HG03039 (cell line): ENCODE measurements around the gene HSPB7.
"Not testable (repeated sequence)": the region's sequence is repeated elsewhere in the genome, so short reads cannot be mapped to it uniquely, and the experiment has no call there.

Experiments used
- ATAC-seq: cut with Tn5 transposase; IDR thresholded peaks from one replicate; pipeline ENCODE4 v1.9.1; 2021; ENCODE audit warnings: mild to moderate bottlenecking, moderate library complexity; ENCODE audit not compliant: unreplicated experiment

HSPB7 gene

DNA sequence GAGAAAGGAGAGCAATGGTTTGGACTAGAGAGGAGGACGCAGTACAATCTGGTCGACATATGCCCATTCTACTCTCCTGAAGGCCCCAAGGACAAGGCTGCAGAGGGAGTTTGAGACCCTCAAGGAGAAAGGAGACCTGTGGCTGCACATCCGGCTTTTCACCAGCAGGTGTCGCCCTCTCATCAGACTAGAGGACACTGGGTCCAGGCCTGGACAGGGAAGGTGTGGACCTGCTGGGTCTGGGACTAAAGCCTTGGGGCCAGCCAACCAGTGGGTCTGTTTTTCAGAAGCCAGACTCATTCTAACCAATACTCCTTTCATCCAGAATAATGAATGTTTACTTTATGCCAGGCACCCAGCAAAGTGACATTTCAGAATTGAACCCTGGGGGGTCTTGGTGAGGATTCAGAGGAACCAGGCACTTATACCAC lies 8.8 kb downstream of the HSPB7 start:
- ATAC-seq, result no peak

DNA sequence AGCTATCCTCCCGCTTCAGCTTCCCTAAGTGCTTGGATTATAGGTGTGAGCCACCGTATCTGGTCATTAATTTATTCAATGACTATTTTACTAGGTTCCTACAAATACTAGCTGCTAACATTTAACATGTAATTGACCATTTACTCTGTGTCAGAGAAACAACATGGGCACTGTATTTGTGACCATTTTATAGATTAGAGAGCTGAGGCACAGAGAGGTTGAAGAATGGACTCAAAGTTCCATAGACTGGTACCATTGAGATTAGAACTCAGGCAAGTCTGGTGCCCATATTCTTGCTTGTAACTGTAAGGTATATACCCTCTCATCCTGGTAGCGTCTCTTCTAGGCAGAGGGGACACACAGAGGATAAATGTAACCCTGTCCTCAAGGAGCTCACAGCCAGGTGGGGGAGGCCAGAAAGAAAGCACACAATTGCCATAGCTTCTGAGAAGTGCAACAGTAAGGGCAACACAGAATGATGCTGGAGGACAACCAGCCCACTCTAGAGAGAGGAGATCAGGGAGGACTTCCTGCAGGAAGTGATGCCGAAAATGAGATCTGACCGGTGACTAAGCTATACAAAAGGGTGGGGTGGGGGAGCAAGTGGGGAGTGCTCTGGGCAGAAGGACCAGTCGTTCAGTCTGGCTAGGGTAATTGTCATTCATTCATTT lies 10.0 kb downstream of the HSPB7 start:
- ATAC-seq, result no peak

DNA sequence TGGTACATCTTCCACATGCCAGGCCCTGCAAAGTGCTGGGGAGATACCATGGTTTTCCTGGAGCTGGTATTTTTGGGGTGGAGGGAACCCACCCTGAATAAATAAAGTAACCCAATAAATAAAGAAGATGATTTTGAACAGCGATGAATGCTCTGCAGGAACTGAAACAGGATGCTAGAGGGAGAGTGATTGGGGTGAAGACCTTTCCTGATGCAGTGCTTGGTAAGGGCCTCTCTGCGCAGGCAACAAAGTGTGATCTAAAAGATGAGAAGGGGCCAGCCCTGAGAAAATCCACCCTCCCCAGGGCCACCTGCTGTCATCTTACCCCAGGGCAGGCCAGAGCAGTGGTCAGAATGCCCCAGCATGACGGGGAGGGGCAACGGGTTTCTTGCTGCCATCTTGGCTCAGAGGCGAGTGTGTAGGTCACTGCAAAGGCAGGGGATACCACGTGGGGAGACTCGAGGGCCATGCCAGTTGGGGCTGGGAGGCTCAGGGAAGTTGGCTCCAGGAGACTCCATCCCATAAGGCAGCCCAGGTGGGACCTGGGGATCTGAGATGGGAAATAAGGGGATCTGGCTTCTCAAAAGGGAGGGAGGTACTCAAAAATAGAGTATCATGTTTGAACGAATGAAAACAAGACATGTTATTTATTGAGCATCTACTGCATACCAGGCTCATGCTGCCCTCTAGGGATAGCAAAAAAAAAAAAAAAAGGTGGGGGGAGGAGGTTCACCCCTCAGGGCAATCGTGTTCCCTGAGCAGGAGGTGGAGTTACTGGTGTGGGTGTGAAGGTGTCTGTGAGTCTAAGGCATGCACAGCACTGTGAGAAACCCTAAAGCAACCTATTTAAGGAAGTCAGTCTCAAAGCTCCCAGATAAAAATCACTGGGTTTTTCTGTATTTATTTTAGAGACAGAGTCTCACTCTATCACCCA lies 11.0 kb downstream of the HSPB7 start:
- no peak for ATAC-seq

DNA sequence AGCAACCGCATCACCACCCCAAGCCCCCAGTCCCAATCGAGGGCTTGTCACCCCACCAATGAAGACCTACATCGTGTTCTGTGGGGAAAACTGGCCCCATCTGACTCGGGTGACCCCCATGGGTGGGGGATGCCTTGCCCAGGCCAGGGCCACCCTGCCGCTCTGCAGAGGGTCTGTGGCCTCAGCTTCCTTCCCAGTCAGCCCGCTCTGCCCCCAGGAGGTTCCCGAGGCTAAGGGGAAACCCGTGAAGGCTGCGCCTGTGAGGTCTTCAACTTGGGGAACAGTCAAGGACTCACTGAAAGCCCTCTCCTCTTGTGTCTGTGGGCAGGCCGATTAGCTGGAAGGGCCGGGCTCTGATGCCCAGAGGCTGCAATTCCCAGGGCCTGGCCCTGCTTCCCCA lies 11.8 kb downstream of the HSPB7 start:
- ATAC-seq, result no peak

DNA sequence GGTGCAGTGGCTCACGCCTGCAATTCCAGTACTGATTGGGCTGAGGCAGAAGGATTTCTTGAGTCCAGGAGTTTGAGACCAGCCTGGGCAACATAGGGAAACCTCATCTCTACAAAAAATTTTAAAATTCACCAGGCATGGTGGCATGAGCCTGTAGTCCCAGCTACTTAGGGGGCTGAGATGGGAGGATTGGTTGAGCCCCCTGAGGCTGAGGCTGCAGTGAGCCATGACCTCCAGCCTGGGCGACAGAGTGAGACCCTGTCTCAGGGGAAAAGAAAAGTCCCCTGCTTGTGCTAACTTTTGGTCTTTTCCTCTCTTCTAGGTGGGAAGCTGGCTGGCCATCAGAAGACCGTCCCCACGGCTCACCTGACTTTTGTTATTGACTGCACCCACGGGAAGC lies 12.2 kb downstream of the HSPB7 start:
- no peak for ATAC-seq

DNA sequence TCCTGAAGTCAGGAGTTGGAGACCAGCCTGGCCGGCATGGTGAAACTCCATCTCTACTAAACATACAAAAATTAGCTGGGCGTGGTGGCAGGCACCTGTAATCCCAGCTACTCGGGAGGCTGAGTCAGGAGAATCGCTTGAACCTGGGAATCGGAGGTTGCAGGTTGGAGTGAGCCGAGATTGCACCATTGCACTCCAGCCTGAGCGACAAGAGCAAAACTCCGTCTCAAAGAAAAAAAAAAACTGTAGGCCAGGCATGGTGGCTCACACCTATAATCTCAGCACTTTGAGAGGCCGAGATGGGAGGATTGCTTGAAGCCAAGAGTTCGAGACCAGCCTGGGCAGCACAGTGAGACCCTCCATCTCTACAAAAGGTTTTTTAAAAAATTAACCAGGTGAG lies 16.6 kb downstream of the HSPB7 start:
- not testable (repeated sequence) for ATAC-seq

DNA sequence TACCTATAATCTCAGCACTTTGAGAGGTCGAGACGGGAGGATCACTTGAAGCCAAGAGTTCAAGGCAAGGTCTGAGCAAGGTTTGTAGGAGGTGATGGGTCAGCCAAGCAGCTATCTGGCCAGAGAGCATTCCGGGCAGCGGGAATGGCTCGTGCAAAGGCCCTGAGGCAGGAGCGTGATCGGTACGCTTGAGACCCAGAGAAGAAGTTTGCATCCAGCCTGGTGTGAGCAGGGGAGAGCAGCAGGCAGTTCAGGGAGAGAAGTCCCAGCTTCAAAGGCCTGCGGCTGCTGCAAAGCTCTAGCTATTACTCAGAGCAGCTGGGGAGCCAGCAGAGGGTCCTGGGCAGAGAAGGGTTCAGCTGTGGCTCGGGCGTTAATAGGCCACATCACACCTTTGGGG lies 18.9 kb downstream of the HSPB7 start:
- ATAC-seq, result no peak

DNA sequence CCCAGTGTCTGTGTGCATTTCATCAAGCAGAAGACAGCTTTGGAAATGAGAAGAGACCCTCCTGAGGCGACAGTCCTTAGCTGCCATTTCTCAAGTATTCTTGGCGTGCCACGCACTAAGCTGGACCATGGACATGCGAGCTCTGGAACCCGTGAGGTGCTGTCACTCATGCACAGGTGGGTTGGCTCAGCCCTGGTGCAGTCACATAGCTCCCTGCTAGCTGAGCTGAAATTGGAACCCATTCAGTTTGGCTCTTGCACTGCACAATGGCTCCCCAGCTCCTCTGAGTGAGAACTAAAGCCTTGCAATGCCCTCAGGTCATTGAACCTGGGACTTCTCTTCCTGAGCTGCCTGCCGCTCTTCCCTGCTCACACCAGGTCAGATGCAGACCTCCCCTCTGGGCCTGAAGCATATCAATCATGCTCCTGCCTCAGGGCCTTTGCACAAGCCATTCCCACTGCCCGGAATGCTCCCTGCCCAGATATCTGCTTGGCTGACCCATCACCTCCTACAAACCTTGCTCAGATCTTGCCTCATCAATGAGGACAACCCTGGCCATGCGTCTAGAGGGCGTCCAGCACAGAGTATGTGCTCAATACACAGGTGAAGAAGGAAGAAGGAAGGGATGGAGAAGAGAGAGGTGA lies 20.1 kb downstream of the HSPB7 start:
- ATAC-seq, result no peak

DNA sequence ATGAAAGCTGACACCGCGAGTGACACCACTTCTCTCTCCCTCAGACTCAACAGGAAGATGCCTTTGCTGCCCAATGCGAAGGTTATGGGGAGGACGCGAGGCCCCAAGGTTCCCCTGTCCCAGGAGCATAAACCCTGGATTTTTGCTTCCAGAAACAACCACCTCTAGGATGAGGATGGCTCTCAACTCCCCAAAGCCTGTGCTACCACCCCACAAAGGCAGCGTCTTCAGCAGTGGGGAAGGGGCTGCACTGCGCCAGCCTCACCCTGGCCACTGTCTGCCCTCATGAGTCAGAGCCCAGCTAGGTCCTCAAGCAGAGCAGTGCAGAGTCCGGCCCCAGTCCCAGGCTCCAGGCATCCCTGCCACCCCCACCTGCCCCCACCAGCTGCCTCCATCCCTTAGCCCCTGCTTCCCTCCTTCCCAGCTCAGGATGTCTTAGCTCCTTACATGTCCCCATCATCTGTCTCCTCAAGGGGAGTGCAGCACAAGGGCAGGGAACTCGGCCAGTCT lies 20.7 kb downstream of the HSPB7 start:
- ATAC-seq, result no peak

DNA sequence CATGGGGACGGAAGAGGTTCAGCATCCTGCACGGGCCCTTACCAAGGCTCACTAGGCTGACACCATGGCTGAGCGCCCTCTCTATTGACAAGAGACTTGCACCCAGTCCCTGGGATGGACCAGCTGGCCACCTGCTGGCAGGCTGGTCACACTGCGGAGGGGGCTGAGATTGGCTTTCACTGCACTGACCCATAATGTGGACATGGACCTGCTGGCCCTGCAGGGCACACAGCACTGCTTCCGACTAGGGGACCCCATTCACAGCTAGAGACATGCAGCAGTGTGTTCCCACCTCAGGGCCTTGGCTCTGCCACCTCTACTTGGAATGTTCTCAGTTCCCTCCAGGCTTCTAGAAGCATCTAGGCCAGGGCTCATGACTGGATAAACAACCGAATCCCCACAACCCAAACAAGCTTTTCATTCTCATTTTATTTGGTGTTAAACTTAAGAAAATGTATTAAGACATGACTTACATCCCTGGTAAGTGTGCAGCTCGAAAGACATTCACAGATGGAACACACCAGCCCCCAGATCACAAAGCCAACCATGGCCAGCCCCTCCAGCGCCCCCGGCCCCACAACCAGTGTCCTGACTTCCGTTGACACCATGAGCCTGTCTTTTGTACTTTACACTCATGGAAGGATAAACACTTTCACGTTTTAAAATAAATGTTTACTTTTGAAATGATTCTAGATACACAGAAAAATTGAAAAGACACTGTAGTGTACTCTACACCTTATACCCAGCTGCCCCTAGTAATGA lies 23.1 kb downstream of the HSPB7 start:
- ATAC-seq, result no peak

DNA sequence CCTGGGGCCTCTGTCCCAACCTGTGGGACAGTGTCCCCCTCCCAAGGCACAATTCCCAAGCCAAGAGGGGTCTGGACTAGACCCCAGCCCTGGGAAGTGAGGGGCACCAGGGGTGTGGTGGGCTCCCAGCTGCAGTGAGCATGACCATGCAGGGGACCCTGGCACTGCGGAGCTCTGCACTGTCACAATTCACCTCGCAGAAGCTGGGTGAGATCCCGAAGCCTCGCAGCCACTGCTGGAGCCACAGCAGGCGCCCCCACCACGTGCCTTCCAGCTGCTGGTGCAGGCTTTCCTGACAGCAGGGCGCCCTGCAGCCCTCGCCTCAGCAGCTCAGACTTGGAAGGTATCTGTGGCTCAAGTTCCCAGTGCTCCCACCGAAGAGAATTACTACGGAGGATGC lies 23.8 kb downstream of the HSPB7 start:
- no peak for ATAC-seq

DNA sequence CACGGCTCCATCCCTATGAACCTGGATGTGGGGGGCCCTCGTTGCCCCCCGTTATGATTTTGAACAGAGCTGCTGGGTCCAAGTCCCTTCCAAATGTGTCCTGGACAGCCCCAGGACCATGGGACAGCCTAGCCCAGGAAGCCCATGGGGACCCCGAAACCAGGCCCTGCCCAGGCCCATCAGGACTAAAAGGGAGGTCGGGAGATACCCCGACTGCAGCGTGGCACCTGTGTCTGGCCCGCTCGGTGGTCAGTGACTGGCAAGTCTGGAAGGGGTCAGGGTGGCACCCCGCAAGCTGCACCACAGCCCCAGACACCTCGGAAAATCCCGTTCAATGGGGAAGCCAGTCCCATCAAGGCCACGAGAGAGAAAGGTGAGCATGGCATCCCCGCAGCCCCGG lies 24.2 kb downstream of the HSPB7 start:
- no peak for ATAC-seq

DNA sequence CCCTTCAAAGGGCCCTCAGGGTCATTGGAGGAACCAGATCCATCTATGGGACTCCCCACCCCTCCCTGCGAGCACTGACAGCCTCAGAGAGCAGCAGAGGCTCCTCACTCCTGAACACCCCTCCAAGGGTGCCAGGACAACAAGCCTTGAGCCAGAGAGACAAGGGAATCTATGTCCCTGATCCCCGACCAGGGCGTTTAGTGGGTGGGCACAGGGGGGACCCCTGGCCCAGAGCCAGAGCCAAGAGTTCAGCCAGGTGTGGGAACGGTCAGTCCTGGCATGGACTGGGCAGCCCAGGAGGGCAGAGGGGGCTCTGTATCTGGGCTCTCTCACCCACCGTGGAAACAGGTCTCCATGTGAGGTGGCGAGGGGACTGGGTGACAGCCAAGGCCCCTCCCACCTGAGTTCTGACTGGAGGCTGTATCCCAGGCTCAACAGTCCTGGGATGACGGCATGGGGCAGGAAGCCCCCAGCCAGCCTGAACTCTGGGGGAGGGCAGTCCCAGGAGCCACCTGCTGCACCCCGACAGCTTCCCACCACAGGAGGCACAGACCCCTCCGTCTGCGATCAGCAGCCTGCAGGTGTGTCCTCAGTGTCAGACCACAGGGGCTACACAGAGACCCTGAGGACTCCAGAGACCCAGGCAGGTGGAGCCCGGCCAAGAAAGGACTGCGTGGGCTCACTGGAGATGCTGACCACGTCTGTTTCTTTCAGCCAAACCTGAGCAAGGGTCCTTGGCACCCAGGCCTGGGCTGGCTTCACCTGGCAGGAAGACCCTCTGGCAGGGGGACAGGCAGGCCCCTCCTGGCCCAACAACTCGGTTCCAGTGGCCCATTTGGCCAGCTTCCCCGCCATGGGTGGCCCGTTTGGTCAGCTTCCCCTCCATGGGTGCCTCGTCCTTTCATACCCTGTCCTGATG lies 25.0 kb downstream of the HSPB7 start:
- no peak for ATAC-seq

DNA sequence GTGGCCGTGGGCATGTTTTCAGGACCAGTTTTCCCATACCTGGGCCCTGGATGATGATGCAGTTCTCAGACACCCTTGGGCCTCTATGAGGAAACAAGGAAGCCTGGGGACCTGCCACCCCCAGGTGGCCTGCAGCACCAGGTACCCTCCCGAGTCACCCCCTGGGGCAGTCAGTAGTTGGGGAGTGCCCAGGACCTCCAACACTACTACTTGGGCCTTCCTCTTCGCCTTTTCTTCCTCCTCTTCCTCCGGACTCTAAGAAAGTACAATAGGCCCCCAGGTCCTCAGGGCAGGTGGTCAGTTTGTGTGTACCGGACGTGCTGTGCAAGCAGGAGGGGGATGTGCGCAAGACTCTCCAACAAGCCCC lies 25.7 kb downstream of the HSPB7 start:
- ATAC-seq, result no peak

DNA sequence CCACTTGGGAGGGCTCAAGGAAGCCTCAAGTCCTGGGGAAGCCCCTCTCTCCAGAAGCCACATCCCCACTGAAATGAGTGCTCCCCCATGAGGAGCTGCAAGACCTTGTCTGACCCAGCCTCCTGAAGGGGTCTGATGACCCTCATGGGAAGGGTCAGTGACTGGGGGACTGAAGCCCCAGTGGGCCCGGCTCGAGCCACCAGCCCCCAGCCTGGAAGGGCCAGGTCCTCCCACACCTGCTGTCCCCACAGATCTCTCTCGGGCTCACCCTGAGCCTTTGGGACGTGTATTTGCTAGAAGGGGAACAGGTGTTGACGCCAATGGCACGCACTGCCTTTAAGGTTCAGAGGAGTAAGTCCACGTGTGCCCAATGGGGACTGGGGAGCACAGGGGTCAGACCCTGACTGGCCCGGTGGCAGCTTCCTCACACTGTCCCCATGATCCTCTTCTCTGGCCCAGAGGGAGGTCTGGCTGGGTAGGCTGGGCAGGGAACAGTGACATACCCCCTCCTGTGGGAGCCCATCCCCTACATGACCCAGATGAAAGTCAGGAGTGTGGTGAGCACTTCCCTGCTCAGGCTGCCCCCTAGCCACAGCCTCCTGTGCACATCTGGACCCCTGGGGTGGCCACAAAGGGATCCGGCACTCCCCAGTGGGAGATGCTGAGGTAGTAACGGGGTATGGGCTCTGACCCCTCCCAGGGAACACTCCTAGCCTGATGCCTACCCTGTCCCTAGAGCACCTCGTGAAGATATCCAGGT lies 26.2 kb downstream of the HSPB7 start:
- no peak for ATAC-seq

DNA sequence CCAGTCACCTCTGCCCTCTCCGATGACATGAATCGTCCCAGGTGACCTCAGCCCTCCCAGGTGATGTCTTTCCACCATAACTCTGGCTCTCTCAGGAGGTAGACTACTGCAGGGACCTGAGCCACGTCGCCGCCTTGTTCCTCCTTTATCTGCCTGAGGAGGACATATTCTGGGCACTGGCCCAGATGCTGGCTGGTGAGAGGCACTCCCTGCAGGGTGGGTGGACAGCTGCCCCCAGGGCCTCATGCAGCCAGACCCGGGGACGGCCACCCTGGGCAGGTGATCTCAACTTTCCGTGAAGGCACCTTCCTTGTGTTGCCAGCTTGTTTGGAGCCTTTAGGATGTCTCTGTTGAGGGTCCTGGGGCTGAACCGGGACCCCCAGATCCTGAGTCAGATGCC lies 28.1 kb downstream of the HSPB7 start:
- ATAC-seq, result no peak

DNA sequence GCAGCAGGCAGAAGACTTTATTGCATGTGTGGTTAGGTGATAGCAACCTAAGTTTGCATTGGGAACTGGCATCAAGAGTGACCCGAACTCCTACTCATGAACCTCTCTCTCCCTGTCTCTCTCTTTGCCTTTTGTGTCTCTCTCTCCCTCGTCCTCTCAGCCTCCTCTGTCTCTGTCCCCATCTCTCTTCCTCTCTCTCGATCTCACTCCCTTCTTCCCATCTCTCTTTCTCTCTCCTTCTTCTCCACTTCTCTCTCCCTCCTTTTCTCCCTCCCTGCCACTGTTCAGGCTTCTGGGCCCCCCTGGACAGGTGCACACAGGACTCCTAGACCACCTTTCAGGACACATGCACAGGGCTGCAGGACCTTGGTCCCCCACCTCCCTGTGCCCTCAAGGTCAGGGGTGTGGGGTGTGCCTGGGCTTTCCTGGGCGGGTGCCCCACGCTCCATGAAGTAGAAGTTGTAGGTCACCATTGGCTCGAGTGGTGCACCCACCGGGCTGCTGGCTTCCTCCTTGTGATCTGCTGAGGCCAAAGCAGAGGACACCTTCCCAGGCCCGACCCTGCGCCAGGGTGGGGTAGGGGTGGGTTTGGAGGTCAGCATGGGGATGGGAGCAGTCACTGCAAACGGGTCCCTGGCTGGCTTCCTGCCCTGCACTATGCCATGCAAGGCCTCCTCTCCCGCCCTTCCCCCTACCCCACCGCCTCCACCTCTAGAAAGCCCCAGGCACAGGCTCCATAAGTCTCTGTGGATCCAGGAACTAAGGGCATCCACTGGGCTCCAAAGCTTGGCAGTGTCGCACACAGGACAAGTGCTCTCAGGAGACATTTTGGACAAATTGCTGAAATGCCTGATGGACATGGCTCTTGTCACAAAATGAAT lies 28.7 kb downstream of the HSPB7 start:
- ATAC-seq, result no peak

DNA sequence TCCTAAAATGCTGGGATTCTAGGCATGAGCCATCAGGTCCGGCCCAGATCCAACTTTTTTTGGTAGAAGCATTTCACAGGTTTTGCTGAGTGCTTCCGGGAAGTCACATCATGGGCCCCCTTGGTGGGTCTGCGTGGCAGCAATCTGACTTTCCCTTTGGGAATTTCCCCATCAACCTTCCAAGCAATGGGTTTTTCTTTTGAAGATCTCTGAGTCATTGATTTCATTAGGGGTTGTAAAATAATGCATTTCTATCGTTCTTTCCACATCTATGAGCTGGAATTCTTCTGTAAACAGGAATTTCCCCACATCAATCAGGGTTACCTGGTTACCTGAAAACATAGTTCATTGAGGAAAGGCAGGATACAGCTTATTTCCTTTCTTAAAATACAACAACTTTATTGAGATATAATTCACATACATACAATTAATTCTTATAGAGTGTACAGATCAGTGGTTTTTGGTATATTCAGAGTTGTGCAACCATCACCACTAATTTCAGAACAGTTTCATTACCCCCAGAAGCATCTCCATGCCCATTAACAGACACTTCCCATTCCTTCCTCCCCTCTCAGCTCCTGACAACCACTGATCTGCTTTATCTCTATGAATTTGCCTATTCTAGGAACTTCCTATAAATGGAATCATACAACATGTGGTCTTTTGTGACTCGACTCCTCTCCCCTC lies 32.1 kb downstream of the HSPB7 start:
- no peak for ATAC-seq
